GM20000 (cell line): ENCODE measurements around the gene BLMH.

Experiments used
- DNase-seq: peaks from one replicate; pipeline ENCODE4 v3.0.0; 2012; ENCODE audit warnings: low spot score
- CTCF ChIP-seq: IDR thresholded peaks from 2 replicates; pipeline ENCODE4 v1.5.1; 2012; ENCODE audit warnings: mild to moderate bottlenecking, control low read depth; ENCODE audit errors: extremely low read depth, missing control alignments

The BLMH gene

GRCh38 chr17:30273373-30273772, 18.4 kb downstream of the BLMH start:
- TF ChIP-seq CTCF, result no peak
- DNase-seq, result no peak

GRCh38 chr17:30271102-30271501, 20.6 kb downstream of the BLMH start:
- no peak for DNase-seq
- no peak for TF ChIP-seq CTCF

GRCh38 chr17:30267625-30268024, 24.1 kb downstream of the BLMH start:
- DNase-seq, result no peak
- no peak for TF ChIP-seq CTCF

- no peak for TF ChIP-seq CTCF
- DNase-seq, result no peak
Observed at GRCh38 chr17:30263552-30264333, 28.0 kb downstream of the BLMH start.

DNA sequence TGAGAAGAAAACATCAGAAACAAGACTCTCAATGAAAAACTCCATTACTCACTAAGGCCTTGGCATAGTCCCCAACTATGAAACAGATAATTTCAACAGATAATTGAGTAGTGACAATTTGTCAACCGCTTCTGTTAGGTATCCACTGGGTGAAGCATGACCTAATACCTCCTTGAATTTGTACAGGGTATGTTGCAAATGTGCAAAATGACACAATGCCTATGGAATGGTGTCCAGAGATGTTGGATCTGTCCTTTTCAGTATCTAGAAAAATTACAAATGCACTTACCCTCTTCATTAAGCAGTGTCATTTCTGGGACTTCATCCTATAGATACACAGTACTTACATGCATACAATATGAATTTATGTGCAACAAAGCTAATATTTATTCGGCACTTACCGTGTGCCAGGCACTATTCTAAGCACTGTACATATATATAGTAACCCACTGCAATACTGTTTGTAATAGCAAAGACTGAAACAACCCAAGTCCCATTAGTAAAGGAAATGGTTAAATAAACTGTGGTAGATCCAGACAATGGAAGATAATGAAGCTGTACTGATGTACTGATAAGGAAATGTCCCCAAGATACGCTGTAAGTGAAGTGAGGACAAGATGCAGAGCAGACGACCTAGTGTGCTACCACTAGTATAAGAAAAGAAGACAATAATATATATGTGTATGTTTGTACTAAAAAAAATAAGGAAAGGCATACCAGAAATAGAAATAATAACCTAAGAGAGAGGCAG, 34.8 kb downstream of the BLMH start:
- no peak for DNase-seq
- no peak for TF ChIP-seq CTCF

- TF ChIP-seq CTCF, result no peak
- no peak for DNase-seq
Observed at GRCh38 chr17:30254150-30254549, 37.6 kb downstream of the BLMH start.

- TF ChIP-seq CTCF, result no peak
- no peak for DNase-seq
Observed at GRCh38 chr17:30253312-30253711, 38.4 kb downstream of the BLMH start.
